ENCODE data around the gene KLHL29.

The KLHL29 gene

GRCh38 chr2:23366720-23367119, 18.3 kb upstream of the KLHL29 start:
- no peak for DNase-seq (ENCODE audit: low read depth)
- TF ChIP-seq, protein P1, sequence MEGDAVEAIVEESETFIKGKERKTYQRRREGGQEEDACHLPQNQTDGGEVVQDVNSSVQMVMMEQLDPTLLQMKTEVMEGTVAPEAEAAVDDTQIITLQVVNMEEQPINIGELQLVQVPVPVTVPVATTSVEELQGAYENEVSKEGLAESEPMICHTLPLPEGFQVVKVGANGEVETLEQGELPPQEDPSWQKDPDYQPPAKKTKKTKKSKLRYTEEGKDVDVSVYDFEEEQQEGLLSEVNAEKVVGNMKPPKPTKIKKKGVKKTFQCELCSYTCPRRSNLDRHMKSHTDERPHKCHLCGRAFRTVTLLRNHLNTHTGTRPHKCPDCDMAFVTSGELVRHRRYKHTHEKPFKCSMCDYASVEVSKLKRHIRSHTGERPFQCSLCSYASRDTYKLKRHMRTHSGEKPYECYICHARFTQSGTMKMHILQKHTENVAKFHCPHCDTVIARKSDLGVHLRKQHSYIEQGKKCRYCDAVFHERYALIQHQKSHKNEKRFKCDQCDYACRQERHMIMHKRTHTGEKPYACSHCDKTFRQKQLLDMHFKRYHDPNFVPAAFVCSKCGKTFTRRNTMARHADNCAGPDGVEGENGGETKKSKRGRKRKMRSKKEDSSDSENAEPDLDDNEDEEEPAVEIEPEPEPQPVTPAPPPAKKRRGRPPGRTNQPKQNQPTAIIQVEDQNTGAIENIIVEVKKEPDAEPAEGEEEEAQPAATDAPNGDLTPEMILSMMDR (IDR thresholded peaks at IDR 0.05; ENCODE audit: low read length, missing control alignments) = no peak
- H3K4me3 ChIP-seq (replicated peaks; ENCODE audit: low read depth, low read length) = no peak overlapping the region

DNA sequence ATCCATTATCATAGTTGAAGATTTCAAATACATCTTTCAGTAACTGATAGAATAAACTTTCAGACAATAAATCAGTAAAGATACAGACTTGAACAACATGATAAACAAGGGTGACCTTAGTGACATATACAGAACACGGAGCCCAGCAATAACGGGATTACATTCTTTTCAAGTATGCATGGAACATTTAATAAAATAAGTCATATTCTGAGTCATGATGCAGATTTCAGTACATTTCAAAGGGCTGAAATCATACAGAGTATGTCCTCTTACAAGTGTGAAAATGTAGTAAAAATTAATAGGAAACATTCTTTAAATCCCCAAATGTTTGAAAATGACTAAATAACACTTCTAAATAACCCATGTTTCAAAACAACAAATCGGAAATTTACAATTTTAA, 17.2 kb upstream of the KLHL29 start:
- DNase-seq (ENCODE audit: low read depth) = peak; percentile 29
- H3K4me3 ChIP-seq (replicated peaks; ENCODE audit: low read depth, low read length) = no peak overlapping the region
- TF ChIP-seq, protein P1 (IDR thresholded peaks at IDR 0.05; ENCODE audit: low read length, missing control alignments) = no peak

DNA sequence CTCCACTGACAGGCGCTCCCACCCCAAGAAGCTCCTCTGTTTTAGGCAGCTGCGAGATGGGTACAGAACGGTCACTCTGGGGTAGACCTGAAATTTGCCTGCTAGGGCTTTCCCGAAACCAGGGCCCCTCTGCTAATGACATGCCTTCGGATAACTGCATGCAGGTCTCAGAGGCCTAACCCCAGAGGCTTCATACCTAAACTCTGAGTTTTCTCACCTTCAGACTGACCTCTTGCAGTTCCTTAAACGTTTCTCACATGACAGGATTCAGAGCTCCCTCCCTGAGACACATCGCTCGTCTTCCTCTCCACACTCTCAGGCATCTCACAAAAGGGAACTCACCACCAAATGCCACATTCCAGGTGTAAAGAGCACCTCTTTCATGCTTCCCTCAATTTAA, 11.3 kb upstream of the KLHL29 start:
- no peak for DNase-seq (ENCODE audit: low read depth)
- no peak overlapping the region for H3K4me3 ChIP-seq (replicated peaks; ENCODE audit: low read depth, low read length)
- TF ChIP-seq, protein P1 (IDR thresholded peaks at IDR 0.05; ENCODE audit: low read length, missing control alignments) = no peak

DNA sequence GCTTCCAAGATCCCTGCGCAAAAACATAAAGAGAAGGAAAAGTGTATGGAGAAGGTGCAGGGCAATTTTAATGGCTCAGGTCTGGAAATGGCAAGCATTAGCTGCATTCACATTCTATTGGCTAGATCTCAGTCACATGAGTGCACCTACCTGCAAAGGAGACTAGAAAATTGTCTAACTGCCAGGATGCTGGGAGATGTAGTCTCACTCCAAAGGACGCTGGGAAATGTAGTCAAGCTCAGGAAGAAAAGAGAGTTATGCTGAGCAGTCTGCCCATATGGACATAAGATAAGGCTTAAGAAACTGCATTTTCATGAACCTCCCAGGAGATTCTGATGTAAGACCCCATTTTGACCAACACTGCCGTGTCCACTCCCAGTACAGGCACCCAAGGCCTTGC, 9.5 kb upstream of the KLHL29 start:
- H3K4me3 ChIP-seq (replicated peaks; ENCODE audit: low read depth, low read length) = no peak overlapping the region
- DNase-seq (ENCODE audit: low read depth) = peak; percentile 38
- TF ChIP-seq, protein P1 (IDR thresholded peaks at IDR 0.05; ENCODE audit: low read length, missing control alignments) = no peak

DNA sequence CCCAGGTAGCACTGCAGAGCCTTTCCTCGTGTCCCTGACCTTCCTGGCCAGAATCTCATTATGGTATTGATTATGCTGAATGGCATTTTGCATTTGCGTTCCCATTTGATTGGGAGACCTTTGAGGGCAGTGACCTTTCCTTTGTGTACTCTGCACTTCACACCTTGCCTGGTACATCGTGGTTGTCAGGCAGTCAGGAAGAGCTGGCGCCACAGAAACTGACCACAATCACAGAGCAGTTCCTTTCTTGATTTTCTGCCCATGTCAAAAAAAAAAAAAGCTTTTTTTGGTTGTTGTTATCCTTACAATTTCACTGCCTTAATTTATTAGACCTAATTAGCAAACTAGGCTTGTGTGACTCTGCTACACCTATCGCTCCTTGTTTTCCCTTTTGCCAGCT, 8.9 kb upstream of the KLHL29 start:
- no peak for DNase-seq (ENCODE audit: low read depth)
- TF ChIP-seq, protein P1 (IDR thresholded peaks at IDR 0.05; ENCODE audit: low read length, missing control alignments) = no peak

GRCh38 chr2:23376972-23377371, 8.0 kb upstream of the KLHL29 start:
- DNase-seq (ENCODE audit: low read depth) = peak; percentile 69
- H3K4me3 ChIP-seq (replicated peaks; ENCODE audit: low read depth, low read length) = no peak overlapping the region
- TF ChIP-seq, protein P1 (IDR thresholded peaks at IDR 0.05; ENCODE audit: low read length, missing control alignments) = no peak

More for the DNA sequence above, 8.9 kb upstream of the KLHL29 start:
- H3K4me3 ChIP-seq (replicated peaks; ENCODE audit: low read depth, low read length) = no peak overlapping the region

DNA sequence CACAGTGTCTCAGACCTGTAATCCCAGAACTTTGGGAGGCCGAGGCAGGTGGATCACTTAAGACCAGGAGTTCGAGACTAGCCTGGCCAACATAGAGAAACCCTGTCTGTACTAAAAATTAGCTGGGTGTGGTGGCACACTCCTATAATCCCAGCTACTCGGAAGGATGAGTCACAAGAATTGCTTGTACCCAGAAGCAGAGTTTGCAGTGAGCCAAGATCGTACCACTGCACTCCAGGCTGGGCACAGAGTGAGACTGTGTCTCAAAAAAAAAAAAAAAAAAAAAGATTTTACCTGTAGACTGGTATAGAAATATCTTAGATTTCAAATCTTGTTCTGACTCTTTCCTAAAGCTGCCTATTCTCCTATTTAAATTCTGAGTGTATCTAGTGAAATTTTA, 7.2 kb upstream of the KLHL29 start:
- TF ChIP-seq, protein P1 (IDR thresholded peaks at IDR 0.05; ENCODE audit: low read length, missing control alignments) = no peak
- peak; percentile 18 for DNase-seq (ENCODE audit: low read depth)
- H3K4me3 ChIP-seq (replicated peaks; ENCODE audit: low read depth, low read length) = no peak overlapping the region

All from fibroblast of pulmonary artery (primary cell).